Stimulated activated CD4-positive, alpha-beta T cell treated with anti-CD3 and anti-CD28 coated beads, Interleukin-15, amount 100 ng/mL, for 24 hours (primary cell): ENCODE measurements around the gene AP2S1.
"Not testable (repeated sequence)": the region's sequence is repeated elsewhere in the genome, so short reads cannot be mapped to it uniquely, and the experiment has no call there.

Experiments used
- DNase-seq: peaks from one replicate; pipeline ENCODE4 v3.0.0-alpha.2; 2020

AP2S1 gene

GRCh38 chr19:46850228-46851203 lies at the start of gene AP2S1:
TSS of gene AP2S1 (minus strand) at chr19:46850846. CDS start at chr19:46850766, 80 bp downstream.
- DNase-seq, result peak; percentile 94

- no peak for DNase-seq
These were observed 49.7 kb upstream of the AP2S1 start for GRCh38 chr19:46900341-46900740.

GRCh38 chr19:46898731-46899130 lies 48.1 kb upstream of the AP2S1 start:
- no peak for DNase-seq

- DNase-seq, result no peak
These were observed 45.6 kb upstream of the AP2S1 start for GRCh38 chr19:46896076-46896794.

- no peak for DNase-seq
These were observed 41.9 kb upstream of the AP2S1 start for GRCh38 chr19:46892252-46893179.

- DNase-seq, result no peak
These were observed 40.0 kb upstream of the AP2S1 start for GRCh38 chr19:46890423-46891170.

- DNase-seq, result no peak
These were observed 36.7 kb upstream of the AP2S1 start for GRCh38 chr19:46887240-46887782.

GRCh38 chr19:46886546-46887239 lies 36.0 kb upstream of the AP2S1 start:
- DNase-seq, result no peak

GRCh38 chr19:46885411-46885810 lies 34.8 kb upstream of the AP2S1 start:
- no peak for DNase-seq

- not testable (repeated sequence) for DNase-seq
These were observed 32.1 kb upstream of the AP2S1 start for GRCh38 chr19:46882751-46883150.

GRCh38 chr19:46882034-46882433 lies 31.4 kb upstream of the AP2S1 start:
- no peak for DNase-seq

- DNase-seq, result no peak
These were observed 30.4 kb upstream of the AP2S1 start for GRCh38 chr19:46881092-46881491.

GRCh38 chr19:46880431-46880830 lies 29.8 kb upstream of the AP2S1 start:
- DNase-seq, result no peak

- DNase-seq, result no peak
These were observed 28.1 kb upstream of the AP2S1 start for GRCh38 chr19:46878613-46879375.

- DNase-seq, result no peak
These were observed 25.0 kb upstream of the AP2S1 start for GRCh38 chr19:46875657-46876056.

GRCh38 chr19:46875234-46875633 lies 24.6 kb upstream of the AP2S1 start:
- no peak for DNase-seq

- DNase-seq, result no peak
These were observed 22.3 kb upstream of the AP2S1 start for GRCh38 chr19:46872967-46873366.

- not testable (repeated sequence) for DNase-seq
These were observed 20.5 kb upstream of the AP2S1 start for GRCh38 chr19:46871173-46871572.

GRCh38 chr19:46868025-46868802 lies 17.6 kb upstream of the AP2S1 start:
- no peak for DNase-seq
